H1 (cell line): ENCODE measurements around the gene TANC1. TPM values are rescaled to one million over a fixed set of nuclear protein-coding genes. Genes with fewer than 3 reads are reported as not detected.

Experiments used
- CTCF ChIA-PET: fragments of 300-600 bp; sonication (Branson Sonifier 250); formaldehyde crosslinking; loops from one replicate; lab custom pipeline; 2021; ENCODE audit not compliant: partially characterized antibody; lab: Charles Lee
- POLR2A ChIA-PET: fragments of 300-600 bp; sonication (Branson Sonifier 250); formaldehyde crosslinking; loops from one replicate; lab custom pipeline; 2021; ENCODE audit warnings: inconsistent platforms; ENCODE audit not compliant: partially characterized antibody; lab: Charles Lee
- DNase-seq, 2 experiments: peaks; one replicate each; pipeline versions ENCODE4 v3.0.0 to v3.0.0-alpha.2; 2010 to 2022; ENCODE audit warnings: low spot score in 2 of 2, low read depth in 1 of 2, mixed read lengths in 1 of 2
- FAIRE-seq: peaks from 2 replicates; lab custom pipeline; 2011; peaks lifted over from hg19 to GRCh38; lab: Jason Lieb, UNC
- H2AFZ ChIP-seq: 2 replicates; pipeline ENCODE4 v1.8.1; 2012; ENCODE audit warnings: low read length, inconsistent platforms
- H2AK5ac ChIP-seq: 2 replicates; pipeline ENCODE4 v1.6.1; 2013; ENCODE audit warnings: low read depth, low read length
- H2BK120ac ChIP-seq: replicated peaks from 2 replicates; pipeline ENCODE3; 2013; ENCODE audit warnings: low read depth, low read length, inconsistent platforms
- H2BK12ac ChIP-seq: 2 replicates; pipeline ENCODE4 v1.6.1; 2013; ENCODE audit warnings: low read depth, low read length
- H2BK15ac ChIP-seq: 2 replicates; pipeline ENCODE4 v1.6.1; 2013; ENCODE audit warnings: low read length
- H2BK20ac ChIP-seq: 2 replicates; pipeline ENCODE4 v1.6.1; 2013; ENCODE audit warnings: low read length
- H2BK5ac ChIP-seq: 2 replicates; pipeline ENCODE4 v1.6.1; 2013; ENCODE audit warnings: low read depth, low read length
- H3K14ac ChIP-seq: 2 replicates; pipeline ENCODE4 v1.6.1; 2013; ENCODE audit warnings: inconsistent platforms; ENCODE audit not compliant: insufficient read length
- H3K18ac ChIP-seq: 2 replicates; pipeline ENCODE4 v1.6.1; 2013; ENCODE audit warnings: low read length; ENCODE audit errors: extremely low read depth
- H3K23ac ChIP-seq: 2 replicates; pipeline ENCODE4 v1.6.1; 2013; ENCODE audit warnings: inconsistent platforms; ENCODE audit not compliant: insufficient read length
- H3K23me2 ChIP-seq: 2 replicates; pipeline ENCODE4 v1.6.1; 2013; ENCODE audit warnings: low read depth, low read length
- H3K27ac ChIP-seq: 2 replicates; pipeline ENCODE4 v1.6.1; 2011; ENCODE audit warnings: low read depth, low read length, inconsistent platforms
- H3K27me3 ChIP-seq, 4 experiments: replicated peaks in 1 of 4; 1 replicate in 1 of 4; 2 replicates in 3 of 4; pipeline versions ENCODE4 v1.6.1 to v1.8.1; 2011 to 2013; ENCODE audit warnings: low read length in 3 of 4, mild to moderate bottlenecking in 3 of 4, inconsistent platforms in 2 of 4, mixed read lengths in 2 of 4, moderate library complexity in 1 of 4; ENCODE audit not compliant: control insufficient read depth in 3 of 4, insufficient read depth in 3 of 4; ENCODE audit errors: extremely low read depth in 1 of 4
- H3K36me3 ChIP-seq, 4 experiments: 2 replicates each; pipeline versions ENCODE4 v1.6.1 to v1.8.1; 2011 to 2013; ENCODE audit warnings: mild to moderate bottlenecking in 4 of 4, low read length in 3 of 4, moderate library complexity in 2 of 4, control low read depth in 1 of 4, inconsistent platforms in 1 of 4; ENCODE audit not compliant: insufficient read depth in 4 of 4, control insufficient read depth in 2 of 4
- H3K4ac ChIP-seq: replicated peaks from 2 replicates; pipeline ENCODE3; 2013; ENCODE audit warnings: low read length, low read depth, mixed read lengths, inconsistent platforms; ENCODE audit not compliant: insufficient read length
- H3K4me1 ChIP-seq, 4 experiments: replicated peaks in 1 of 4; 1 replicate in 1 of 4; 2 replicates in 3 of 4; pipeline versions ENCODE4 v1.6.1 to v1.8.1; 2011 to 2013; ENCODE audit warnings: low read length in 3 of 4, inconsistent platforms in 2 of 4, mixed read lengths in 1 of 4; ENCODE audit not compliant: insufficient read depth in 4 of 4, control insufficient read depth in 3 of 4
- H3K4me2 ChIP-seq, 2 experiments: 2 replicates each; pipeline versions ENCODE4 v1.6.1 to v1.8.1; 2011 to 2013; ENCODE audit warnings: low read depth in 2 of 2, low read length in 2 of 2, control low read depth in 1 of 2, inconsistent platforms in 1 of 2, mild to moderate bottlenecking in 1 of 2; ENCODE audit not compliant: insufficient read depth in 1 of 2
- H3K4me3 ChIP-seq, 4 experiments: fragments of 200-600, 300-600 bp in 1 of 4; sonication (generic), shearing (Covaris generic), sonication (Bioruptor Twin) in 1 of 4; 2 replicates each; pipeline versions ENCODE4 v1.5.1 to v1.8.1; 2011 to 2016; ENCODE audit warnings: low read length in 4 of 4, low read depth in 3 of 4, control low read depth in 2 of 4, inconsistent platforms in 2 of 4, mild to moderate bottlenecking in 2 of 4, mixed read lengths in 1 of 4, moderate library complexity in 1 of 4; ENCODE audit not compliant: insufficient read depth in 2 of 4; ENCODE audit errors: extremely low read depth in 1 of 4
- H3K56ac ChIP-seq: replicated peaks from 2 replicates; pipeline ENCODE3; 2013; ENCODE audit warnings: low read depth, mild to moderate bottlenecking, mixed read lengths, low read length, inconsistent platforms; ENCODE audit not compliant: insufficient read length
- H3K79me1 ChIP-seq: 2 replicates; pipeline ENCODE4 v1.6.1; 2013; ENCODE audit warnings: low read depth, low read length, control low read depth
- H3K79me2 ChIP-seq, 2 experiments: 2 replicates each; pipeline versions ENCODE4 v1.6.1 to v1.8.1; 2012 to 2013; ENCODE audit warnings: low read length in 2 of 2, mild to moderate bottlenecking in 2 of 2, inconsistent platforms in 1 of 2; ENCODE audit not compliant: insufficient read depth in 2 of 2, control insufficient read depth in 1 of 2
- H3K9ac ChIP-seq, 4 experiments: replicated peaks in 1 of 4; 1 replicate in 1 of 4; 2 replicates in 3 of 4; pipeline versions ENCODE4 v1.6.1 to v1.8.1; 2011 to 2013; ENCODE audit warnings: low read depth in 3 of 4, low read length in 3 of 4, control low read depth in 2 of 4, mild to moderate bottlenecking in 2 of 4, moderate library complexity in 2 of 4, inconsistent platforms in 1 of 4; ENCODE audit errors: extremely low read depth in 1 of 4
- H3K9me3 ChIP-seq, 2 experiments: 2 replicates each; pipeline versions ENCODE4 v1.6.1 to v1.8.1; 2012 to 2013; ENCODE audit warnings: mild to moderate bottlenecking in 2 of 2, moderate library complexity in 2 of 2, control low read depth in 1 of 2, inconsistent platforms in 1 of 2, low read depth in 1 of 2, low read length in 1 of 2, mixed read lengths in 1 of 2; ENCODE audit not compliant: insufficient read depth in 2 of 2
- H4K20me1 ChIP-seq, 2 experiments: replicated peaks in 1 of 2; 2 replicates each; pipeline versions ENCODE3 to v1.8.1; 2011 to 2013; ENCODE audit warnings: inconsistent platforms in 2 of 2, low read length in 2 of 2, mild to moderate bottlenecking in 1 of 2; ENCODE audit not compliant: insufficient read depth in 2 of 2, control insufficient read depth in 1 of 2
- H4K5ac ChIP-seq: 2 replicates; pipeline ENCODE4 v1.6.1; 2013; ENCODE audit warnings: low read length, low read depth, mixed read lengths, inconsistent platforms; ENCODE audit not compliant: insufficient read length
- H4K8ac ChIP-seq: 2 replicates; pipeline ENCODE4 v1.8.0; 2013; ENCODE audit warnings: mild to moderate bottlenecking, moderate library complexity, low read length, inconsistent platforms; ENCODE audit not compliant: insufficient read depth; ENCODE audit errors: extremely low read depth
- H4K91ac ChIP-seq: replicated peaks from 2 replicates; pipeline ENCODE3; 2013; ENCODE audit warnings: low read length, mixed read lengths, inconsistent platforms; ENCODE audit not compliant: insufficient read length
- BACH1 ChIP-seq: IDR thresholded peaks from 2 replicates; pipeline ENCODE4 v1.6.1; 2012; ENCODE audit warnings: low read length, improper control_type of control experiment
- POLR2A ChIP-seq, 2 experiments: IDR thresholded peaks; 1 replicate in 1 of 2; 2 replicates in 1 of 2; pipeline ENCODE4 v1.6.1; 2011; ENCODE audit warnings: low read depth in 2 of 2, low read length in 2 of 2, mild to moderate bottlenecking in 2 of 2; ENCODE audit errors: control extremely low read depth in 1 of 2
- SIX5 ChIP-seq: IDR thresholded peaks from 2 replicates; pipeline ENCODE4 v1.6.1; 2011; ENCODE audit warnings: mild to moderate bottlenecking, low read depth, low read length
- WGBS, 2 experiments: shearing (Covaris generic) in 1 of 2; methylation state at CpG; one replicate each; pipeline versions ENCODE4 v1.1.6 to v1.1.7; 2013 to 2015; ENCODE audit warnings: low lambda C conversion rate in 2 of 2, mixed read lengths in 2 of 2, inconsistent platforms in 1 of 2, low coverage in 1 of 2, missing lambda C conversion rate in 1 of 2; ENCODE audit not compliant: insufficient replicate concordance in 2 of 2, insufficient coverage in 1 of 2, insufficient read length in 1 of 2; ENCODE audit errors: extremely low coverage in 1 of 2, missing lambda C conversion rate in 1 of 2; 5-methylcytosine and 5-hydroxymethylcytosine counted together
- polyA plus RNA-seq, 7 experiments: library from polyadenylated mRNA; depleted of rRNA in 3 of 7; stranded (reverse) in 5 of 7; unstranded in 2 of 7; fragments of >200 nt in 5 of 7; fragments of 200-250 nt in 2 of 7; gene quantifications; 1 replicate in 5 of 7; 2 replicates in 1 of 7; 4 replicates in 1 of 7; pipeline versions ENCODE4 v1.2.1 to v1.2.3, GENCODE V29; 2011 to 2013; ENCODE audit warnings: missing spikeins in 2 of 7, mixed read lengths in 2 of 7
- total RNA-seq: library from RNA; stranded (reverse); fragmentation: NEBNext Ultra II Directional; extraction: Animal tissue kit (Norgen Biotek cat#: 25700); gene quantifications from 2 replicates; pipeline ENCODE4 v1.2.1, GENCODE V29; 2021

TANC1 gene
- total and polyA plus RNA-seq, 2 of the 8 experiments (the other 6 are each of a cell fraction or from before 2014, with no cell fraction given): 4.1 to 7.6 TPM

DNA sequence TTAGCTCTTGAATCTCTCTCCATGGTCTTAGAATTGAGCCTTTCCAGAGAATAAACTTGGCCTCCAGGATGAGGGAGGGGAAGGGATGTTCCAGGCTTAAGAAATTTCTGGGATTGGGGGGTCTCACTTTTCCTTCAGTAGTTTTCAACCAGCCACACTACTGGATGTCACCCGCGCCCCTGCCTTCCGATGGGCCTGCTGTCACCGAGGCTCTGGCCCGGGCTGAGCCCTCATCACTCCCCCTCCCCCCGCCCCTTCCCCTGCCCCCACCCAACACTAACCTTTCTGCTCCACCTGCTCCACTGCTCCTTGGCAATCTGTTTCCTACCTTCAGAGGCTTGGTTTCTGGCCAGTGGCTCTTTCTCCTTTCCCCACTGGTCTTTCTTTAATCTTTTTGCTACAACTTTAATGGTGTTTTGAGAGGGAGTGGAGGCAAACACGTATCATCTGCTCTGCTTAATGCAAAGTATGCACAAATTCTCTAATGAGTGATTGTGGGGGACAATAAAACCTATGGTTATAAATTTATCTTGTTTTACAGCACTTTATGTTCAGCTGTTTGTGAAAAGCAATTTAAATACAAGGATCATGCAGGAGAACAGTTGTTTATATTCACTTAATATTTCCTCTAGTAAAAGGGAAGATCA is 162.9 kb downstream of the TANC1 start:
- no peaks in the 10 kb centered on the region for H3K4me1 ChIP-seq
- H3K4me2 ChIP-seq: no peak overlapping the region
- no peak for FAIRE-seq
- TF ChIP-seq POLR2A (IDR thresholded peaks at IDR 0.05; ENCODE audit: control extremely low read depth in 1 of 2, low read depth in 2 of 2, low read length in 2 of 2) (no peak), SIX5 (no peak), BACH1 (no peak)

More for the DNA sequence above, 162.9 kb downstream of the TANC1 start:
- no peak overlapping the region for H2AFZ ChIP-seq
- no peaks in the 10 kb centered on the region for H3K79me2 ChIP-seq
- no peak overlapping the region for H2BK12ac ChIP-seq
- CTCF ChIA-PET: interaction anchor here (1.2 to 3.6 kb wide), 5 partner anchors 10 to 101 kb away, joined by 4 to 34 read pairs (median 7); no protein-coding TSS in a partner anchor
- no peaks in the 10 kb centered on the region for H3K9me3 ChIP-seq
- no peak overlapping the region for H3K9ac ChIP-seq
- H4K8ac ChIP-seq: no peak overlapping the region
- no peaks in the 10 kb centered on the region for H3K27me3 ChIP-seq
- H2AK5ac ChIP-seq: no peak overlapping the region
- H3K14ac ChIP-seq: no peak overlapping the region
- H2BK15ac ChIP-seq: no peak overlapping the region
- H3K23ac ChIP-seq: no peak overlapping the region
- POLR2A ChIA-PET: no interaction called here
- H4K91ac ChIP-seq: no peak overlapping the region
- no peak overlapping the region for H3K4ac ChIP-seq
- no peak overlapping the region for H3K18ac ChIP-seq
- H2BK20ac ChIP-seq: no peak overlapping the region
- WGBS, 2 experiments: 94% methylated on average over 4 of the region's 7 CpGs; no CpG with 5 or more reads in 1 of the 2 experiments
- H3K36me3 ChIP-seq: no peaks in the 10 kb centered on the region
- no peak overlapping the region for H4K5ac ChIP-seq
- no peak overlapping the region for H3K27ac ChIP-seq
- no peak overlapping the region for H2BK5ac ChIP-seq
- no peaks in the 10 kb centered on the region for H3K23me2 ChIP-seq
- H3K4me3 ChIP-seq: no peak overlapping the region
- no peaks in the 10 kb centered on the region for H4K20me1 ChIP-seq
- H3K79me1 ChIP-seq: no peaks in the 10 kb centered on the region
- no peak for DNase-seq
- H3K56ac ChIP-seq: no peak overlapping the region
- no peak overlapping the region for H2BK120ac ChIP-seq
